H1 (cell line): ENCODE measurements around the gene FAM216A.

Experiments
- CEBPB ChIP-seq: IDR thresholded peaks from 2 replicates; pipeline ENCODE4 v1.6.1; 2012; ENCODE audit warnings: low read depth, low read length
- CTCF ChIP-seq, 3 experiments: IDR thresholded peaks; 1 replicate in 2 of 3; 2 replicates in 1 of 3; pipeline versions ENCODE4 v1.5.1 to v1.6.1; 2011; ENCODE audit warnings: low read length in 3 of 3, mild to moderate bottlenecking in 3 of 3, inconsistent platforms in 2 of 3, low read depth in 1 of 3, moderate library complexity in 1 of 3; ENCODE audit not compliant: insufficient read depth in 1 of 3; ENCODE audit errors: control extremely low read depth in 1 of 3
- EZH2 ChIP-seq: fragments of 200-600 bp; sonication (generic); IDR thresholded peaks from 2 replicates; pipeline ENCODE4 v1.7.1; 2012; ENCODE audit warnings: low read depth, mild to moderate bottlenecking, moderate library complexity, low read length, inconsistent platforms; ENCODE audit not compliant: severe bottlenecking
- JUND ChIP-seq: IDR thresholded peaks from 2 replicates; pipeline ENCODE4 v1.6.1; 2011; ENCODE audit warnings: mild to moderate bottlenecking, improper control_type of control experiment, low read length
- TCF12 ChIP-seq: IDR thresholded peaks from 2 replicates; pipeline ENCODE4 v1.6.1; 2011; ENCODE audit warnings: low read depth, mild to moderate bottlenecking, low read length

- no peak for TF ChIP-seq CEBPB
- no peak for TF ChIP-seq JUND
- TF ChIP-seq EZH2: no peak
- no peak for TF ChIP-seq CTCF (IDR thresholded peaks at IDR 0.05; ENCODE audit: control extremely low read depth in 1 of 3, insufficient read depth in 1 of 3, low read depth in 1 of 3, low read length in 3 of 3)
- no peak for TF ChIP-seq TCF12
Measured at GRCh38 chr12:110475426-110475825, 6.8 kb downstream of the FAM216A start.
